Thyroid gland (tissue), 4 donors: Measurements from ENCODE around the gene LCNL1. TPM values are rescaled to one million over a fixed set of nuclear protein-coding genes. Genes with fewer than 3 reads are reported as not detected.

Experiments used
- total RNA-seq, 4 donors: library from RNA; depleted of rRNA; stranded (reverse); fragments of >200 nt; gene quantifications; one replicate each; pipeline ENCODE4 v1.2.3, GENCODE V29; 2016

Gene LCNL1
- total RNA-seq, 4 donors from 2014 or later, result 0.54 TPM; not detected in 3

Other genes with a start within 250 kb of the LCNL1 start
- gene LCN10, start 240.1 kb upstream of the LCNL1 start, total RNA-seq, result 10 to 100 TPM in 1 of 4 donors, 1 to 10 TPM in 3; 5.8 to 10.1 (median 7.1) TPM
- 10 to 100 TPM in 1 of 4 donors, 1 to 10 TPM in 3; 1.4 to 10.0 (median 4.5) TPM for gene LCN6, start 234.5 kb upstream of the LCNL1 start, total RNA-seq
- 1 to 10 TPM in 1 of 4 donors, under 1 TPM in 1, not detected in 2; 0.93 to 1.0 TPM for gene LCN8, start 224.8 kb upstream of the LCNL1 start, total RNA-seq
- not detected for gene LCN15, start 218.5 kb upstream of the LCNL1 start, total RNA-seq
- gene TMEM141, start 191.6 kb upstream of the LCNL1 start, total RNA-seq, result 100 to 1,000 TPM in 3 of 4 donors, 10 to 100 TPM in 1; 81.6 to 189 (median 141) TPM
- 1 to 10 TPM; 1.3 to 4.6 (median 2.8) TPM for gene CCDC183, start 186.7 kb upstream of the LCNL1 start, total RNA-seq
- gene RABL6, start 175.0 kb upstream of the LCNL1 start, total RNA-seq, result 10 to 100 TPM; 59.8 to 84.0 (median 62.2) TPM
- 1 to 10 TPM in 3 of 4 donors, under 1 TPM in 1; 0.83 to 4.7 (median 2.3) TPM for gene AJM1, start 140.5 kb upstream of the LCNL1 start, total RNA-seq
- 100 to 1,000 TPM in 2 of 4 donors, 10 to 100 TPM in 2; 79.4 to 174 (median 115) TPM for gene PHPT1, start 133.6 kb upstream of the LCNL1 start, total RNA-seq
- gene MAMDC4, start 130.6 kb upstream of the LCNL1 start, total RNA-seq, result 10 to 100 TPM in 2 of 4 donors, 1 to 10 TPM in 2; 4.1 to 20.4 (median 9.0) TPM
- gene EDF1, start 116.7 kb upstream of the LCNL1 start, total RNA-seq, result 100 to 1,000 TPM; 339 to 591 (median 526) TPM
- 10 to 100 TPM in 3 of 4 donors, 1 to 10 TPM in 1; 9.7 to 18.3 (median 15.4) TPM for gene TRAF2, start 96.5 kb upstream of the LCNL1 start, total RNA-seq
- 100 to 1,000 TPM; 138 to 282 (median 203) TPM for gene FBXW5, start 38.3 kb upstream of the LCNL1 start, total RNA-seq
- gene C8G, start 37.8 kb upstream of the LCNL1 start, total RNA-seq, result 1 to 10 TPM in 1 of 4 donors, not detected in 3; 1.8 TPM
- 10 to 100 TPM; 24.3 to 85.0 (median 54.0) TPM for gene LCN12, start 30.7 kb upstream of the LCNL1 start, total RNA-seq
- gene PTGDS, start 5.5 kb upstream of the LCNL1 start, total RNA-seq, result 10 to 100 TPM in 3 of 4 donors, 1 to 10 TPM in 1; 5.0 to 39.5 (median 33.9) TPM
- gene PAXX, start 9.4 kb downstream of the LCNL1 start, total RNA-seq, result 100 to 1,000 TPM in 1 of 4 donors, 10 to 100 TPM in 3; 29.8 to 109 (median 50.7) TPM
- gene CLIC3, start 13.6 kb downstream of the LCNL1 start, total RNA-seq, result 100 to 1,000 TPM in 3 of 4 donors, 10 to 100 TPM in 1; 97.7 to 301 (median 268) TPM
- gene ABCA2, start 45.2 kb downstream of the LCNL1 start, total RNA-seq, result 10 to 100 TPM; 36.8 to 59.7 (median 50.2) TPM
- gene FUT7, start 49.1 kb downstream of the LCNL1 start, total RNA-seq, result not detected
- gene NPDC1, start 63.2 kb downstream of the LCNL1 start, total RNA-seq, result 10 to 100 TPM; 23.3 to 65.9 (median 35.4) TPM
- under 1 TPM in 2 of 4 donors, not detected in 2; 0.22 to 0.49 TPM for gene ENTPD2, start 71.1 kb downstream of the LCNL1 start, total RNA-seq
- 1 to 10 TPM in 1 of 4 donors, under 1 TPM in 3; 0.27 to 1.0 (median 0.72) TPM for gene SAPCD2, start 87.6 kb downstream of the LCNL1 start, total RNA-seq
- 10 to 100 TPM in 2 of 4 donors, 1 to 10 TPM in 2; 9.3 to 15.7 (median 12.4) TPM for gene UAP1L1, start 94.5 kb downstream of the LCNL1 start, total RNA-seq
- gene MAN1B1, start 104.0 kb downstream of the LCNL1 start, total RNA-seq, result 10 to 100 TPM; 48.2 to 73.8 (median 67.2) TPM
- gene DPP7, start 131.7 kb downstream of the LCNL1 start, total RNA-seq, result 100 to 1,000 TPM; 120 to 209 (median 157) TPM
- not detected for gene GRIN1, start 156.2 kb downstream of the LCNL1 start, total RNA-seq
- not detected for gene LRRC26, start 187.1 kb downstream of the LCNL1 start, total RNA-seq
- gene TMEM210, start 189.1 kb downstream of the LCNL1 start, total RNA-seq, result not detected
- gene ANAPC2, start 205.6 kb downstream of the LCNL1 start, total RNA-seq, result 10 to 100 TPM; 25.6 to 34.1 (median 31.8) TPM
- 10 to 100 TPM; 42.0 to 97.5 (median 62.8) TPM for gene SSNA1, start 205.7 kb downstream of the LCNL1 start, total RNA-seq
- 10 to 100 TPM in 2 of 4 donors, 1 to 10 TPM in 2; 6.5 to 13.5 (median 9.9) TPM for gene TPRN, start 217.7 kb downstream of the LCNL1 start, total RNA-seq
- 10 to 100 TPM; 29.7 to 47.3 (median 38.4) TPM for gene TMEM203, start 222.7 kb downstream of the LCNL1 start, total RNA-seq
- 10 to 100 TPM in 3 of 4 donors, 1 to 10 TPM in 1; 9.0 to 16.6 (median 15.4) TPM for gene NDOR1, start 222.7 kb downstream of the LCNL1 start, total RNA-seq
- 1 to 10 TPM; 2.3 to 4.5 (median 3.8) TPM for gene RNF208, start 239.2 kb downstream of the LCNL1 start, total RNA-seq
- gene CYSRT1, start 242.2 kb downstream of the LCNL1 start, total RNA-seq, result 1 to 10 TPM in 2 of 4 donors, under 1 TPM in 1, not detected in 1; 0.94 to 2.3 (median 1.3) TPM
- under 1 TPM in 2 of 4 donors, not detected in 2; 0.33 to 0.81 TPM for gene RNF224, start 244.5 kb downstream of the LCNL1 start, total RNA-seq
- under 1 TPM in 1 of 4 donors, not detected in 3; 0.33 TPM for gene SLC34A3, start 247.9 kb downstream of the LCNL1 start, total RNA-seq